ENCODE data around the gene CFAP57.

- TF ChIP-seq CTCF (conservative IDR thresholded peaks at IDR 0.05; ENCODE audit: low read length) = no peak
- no peak for TF ChIP-seq EZH2phosphoT487 (IDR thresholded peaks at IDR 0.05; ENCODE audit: borderline replicate concordance)
Observed at GRCh38 chr1:43165765-43166164, 6.4 kb upstream of the CFAP57 start.
